Fibroblast of villous mesenchyme (primary cell): ENCODE measurements around the gene KCNQ1OT1. TPM values are rescaled to one million over a fixed set of nuclear protein-coding genes. Genes with fewer than 3 reads are reported as not detected.

Experiments used
- DNase-seq: peaks from one replicate; pipeline ENCODE4 v3.0.0-alpha.2; 2010; ENCODE audit warnings: low read depth
- H3K4me3 ChIP-seq: 2 replicates; pipeline ENCODE4 v1.5.1; 2011; ENCODE audit warnings: low read depth, mild to moderate bottlenecking, low read length
- CTCF ChIP-seq: IDR thresholded peaks from 2 replicates; pipeline ENCODE4 v1.5.1; 2012; ENCODE audit warnings: low read depth, mild to moderate bottlenecking, low read length; ENCODE audit not compliant: insufficient read depth
- total RNA-seq: library from RNA; depleted of rRNA; stranded (reverse); fragments of >200 nt; gene quantifications from 2 replicates; pipeline ENCODE4 v1.2.3, GENCODE V29; 2012

Gene KCNQ1OT1
- total RNA-seq, 1 donor: 6.0 TPM

DNA sequence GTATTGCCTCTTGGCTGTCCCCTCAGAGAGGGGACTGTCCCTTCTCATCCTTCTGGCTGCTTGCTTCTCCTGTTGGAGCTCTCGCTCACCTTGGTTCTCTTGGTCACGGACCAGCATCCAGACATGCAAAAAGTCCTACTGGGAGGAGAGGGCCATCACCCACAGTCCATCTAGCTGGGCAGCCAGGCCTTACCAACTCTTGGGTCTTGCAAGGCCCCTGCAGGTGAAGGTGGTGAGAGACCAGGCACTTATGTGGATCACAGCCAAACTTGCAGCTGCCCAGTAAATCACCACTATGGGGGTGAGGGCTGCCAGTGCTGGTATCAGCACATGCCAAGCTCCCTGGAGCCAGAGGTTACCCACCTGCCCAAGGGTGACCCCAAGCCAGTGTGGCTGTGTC is 36.3 kb downstream of the KCNQ1OT1 start:
- no peak for DNase-seq
- H3K4me3 ChIP-seq: no peak overlapping the region
- TF ChIP-seq CTCF: no peak

- no peak for DNase-seq
- no peak overlapping the region for H3K4me3 ChIP-seq
- TF ChIP-seq CTCF: no peak
Observed at GRCh38 chr11:2662430-2663299, 37.1 kb downstream of the KCNQ1OT1 start.

GRCh38 chr11:2662024-2662312 is 37.8 kb downstream of the KCNQ1OT1 start:
- no peak for TF ChIP-seq CTCF
- no peak overlapping the region for H3K4me3 ChIP-seq
- no peak for DNase-seq

DNA sequence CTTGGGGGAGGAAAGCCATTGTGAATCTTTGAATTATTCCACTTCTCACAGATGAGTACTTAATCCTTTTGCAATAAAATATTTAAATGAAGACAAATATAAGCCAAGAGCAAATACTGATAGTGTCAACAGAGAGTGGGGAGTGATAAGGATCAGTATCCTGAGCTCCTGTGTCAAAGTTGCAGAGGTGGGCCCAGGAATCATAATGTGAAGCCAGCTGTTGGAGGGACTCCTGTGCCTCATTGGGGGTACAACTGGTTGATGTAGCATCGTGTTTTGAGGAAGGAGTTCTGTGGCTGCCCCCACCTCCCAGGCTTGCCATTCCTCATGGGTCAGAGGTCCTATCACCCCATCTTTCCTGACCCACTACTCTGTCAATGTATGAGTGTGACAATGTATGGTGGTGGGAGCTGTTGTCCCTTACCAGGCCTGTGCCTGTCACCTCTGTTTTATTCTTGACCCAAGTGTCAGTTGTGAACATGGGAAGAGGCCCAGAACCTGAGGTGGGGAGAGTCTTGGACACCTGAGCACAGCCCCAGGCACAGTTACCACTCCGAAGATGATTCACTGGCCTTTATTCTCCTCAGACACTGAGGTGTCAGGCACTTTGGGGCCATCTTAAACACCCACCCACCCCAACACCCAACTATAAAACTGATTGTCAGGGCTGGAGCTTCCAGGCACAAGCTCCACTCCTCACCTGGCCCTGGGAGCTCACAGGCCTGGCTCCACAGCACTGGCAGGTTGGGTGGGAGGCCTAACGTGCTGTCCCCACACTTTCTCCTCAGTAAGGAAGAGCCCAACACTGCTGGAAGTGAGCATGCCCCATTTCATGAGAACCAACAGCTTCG is 38.4 kb downstream of the KCNQ1OT1 start:
- no peak for TF ChIP-seq CTCF
- no peak for DNase-seq
- H3K4me3 ChIP-seq: no peak overlapping the region

DNA sequence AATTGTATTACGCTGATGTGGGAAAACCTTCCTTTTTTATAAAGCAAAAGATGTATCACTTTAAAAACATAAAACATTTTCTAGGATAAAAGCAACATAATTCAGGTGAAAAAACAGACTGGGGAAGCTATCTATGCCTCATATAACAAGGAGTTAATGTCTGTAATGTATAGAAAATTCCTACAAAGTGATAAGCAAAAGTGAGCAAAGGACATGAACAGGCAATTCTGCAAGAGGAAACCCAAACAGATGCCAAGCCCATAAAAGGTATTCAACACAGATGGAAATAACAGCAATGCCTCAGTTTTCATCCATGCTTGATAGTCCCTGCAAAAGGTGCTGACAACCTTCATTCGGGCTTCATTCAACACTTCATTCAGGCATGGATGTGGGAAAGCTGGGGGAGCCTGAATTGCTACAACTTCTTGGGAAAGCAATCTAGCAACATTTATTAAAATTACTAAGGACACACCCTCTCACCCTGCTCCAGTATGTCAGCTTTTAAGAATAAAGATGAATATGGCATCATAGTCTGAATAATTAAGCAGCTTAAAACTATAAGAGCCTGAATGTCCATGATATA is 39.3 kb downstream of the KCNQ1OT1 start:
- no peak for DNase-seq
- no peak for TF ChIP-seq CTCF
- H3K4me3 ChIP-seq: no peak overlapping the region

GRCh38 chr11:2657697-2658284 is 42.0 kb downstream of the KCNQ1OT1 start:
- TF ChIP-seq CTCF: no peak

More at GRCh38 chr11:2657697-2658284, 42.0 kb downstream of the KCNQ1OT1 start:
- no peak for DNase-seq
- H3K4me3 ChIP-seq: no peak overlapping the region
